ENCODE measurements around the gene CTPS1. TPM values are rescaled to one million over a fixed set of nuclear protein-coding genes. Genes with fewer than 3 reads are reported as not detected.

CTPS1 gene
- polyA plus RNA-seq, 1 donor (not counting 4 experiments of a cell fraction or from before 2014, with no cell fraction given), result 43.3 TPM

- H3K27me3 ChIP-seq (ENCODE audit: control insufficient read depth, extremely low read depth, insufficient read depth, low read length), result no peaks in the 10 kb centered on the region
- dilution Hi-C loops (cut with MboI; ENCODE audit: extremely low pct_ligation_motif_present, low sequenced_read_pairs), result no loop called here
- peaks cover 41 to 81% of the 10 kb centered on the region in 2 experiments for H3K36me3 ChIP-seq (ENCODE audit: control insufficient read depth in 2 of 2, extremely low read depth in 1 of 2, insufficient read depth in 2 of 2, low read length in 2 of 2)
- H2AFZ ChIP-seq (ENCODE audit: control insufficient read depth, low read length), result no peak overlapping the region
- no peak overlapping the region for H3K27ac ChIP-seq (ENCODE audit: control insufficient read depth, insufficient read depth, low read length)
- H3K79me2 ChIP-seq (ENCODE audit: control insufficient read depth, insufficient read depth, low read length), result peaks cover 80% of the 10 kb centered on the region
- no peak overlapping the region for H3K9ac ChIP-seq (ENCODE audit: control insufficient read depth, extremely low read depth, insufficient read depth, low read length)
- no peak for FAIRE-seq
- no peak for DNase-seq (ENCODE audit: low read depth, low spot score)
- no peaks in the 10 kb centered on the region for H3K9me1 ChIP-seq (ENCODE audit: control insufficient read depth, extremely low read depth, insufficient read depth, low read length)
- peaks cover 30% of the 10 kb centered on the region for H3K4me1 ChIP-seq (ENCODE audit: control insufficient read depth, extremely low read depth, insufficient read depth, low read length)
- no peaks in the 10 kb centered on the region for H3K9me3 ChIP-seq (ENCODE audit: control insufficient read depth, low read depth, low read length)
- TF ChIP-seq EZH2 (IDR thresholded peaks at IDR 0.05; ENCODE audit: low read length), result no peak
- TF ChIP-seq CTCF (optimal IDR thresholded peaks at IDR 0.05 in 1 of 3, IDR thresholded peaks at IDR 0.05 in 1 of 3, conservative IDR thresholded peaks at IDR 0.05 in 1 of 3; ENCODE audit: extremely low read depth in 1 of 3, insufficient read depth in 2 of 3, low read length in 3 of 3), result no peak
- H3K4me2 ChIP-seq (ENCODE audit: control insufficient read depth, extremely low read depth, insufficient read depth, low read depth, low read length), result no peak overlapping the region
- no peak overlapping the region for H3K4me3 ChIP-seq (ENCODE audit: control insufficient read depth in 2 of 3, extremely low read depth in 1 of 3, insufficient read depth in 2 of 3, low read depth in 1 of 3, low read length in 3 of 3)
- H4K20me1 ChIP-seq (ENCODE audit: control insufficient read depth, extremely low read depth, insufficient read depth, low read length), result peaks cover 9% of the 10 kb centered on the region
These were observed 6.9 kb downstream of the CTPS1 start for GRCh38 chr1:40986328-40986783.

- peaks cover 45 to 83% of the 10 kb centered on the region in 2 experiments for H3K36me3 ChIP-seq (ENCODE audit: control insufficient read depth in 2 of 2, extremely low read depth in 1 of 2, insufficient read depth in 2 of 2, low read length in 2 of 2)
- H4K20me1 ChIP-seq (ENCODE audit: control insufficient read depth, extremely low read depth, insufficient read depth, low read length), result peaks cover 7% of the 10 kb centered on the region
- H3K9ac ChIP-seq (ENCODE audit: control insufficient read depth, extremely low read depth, insufficient read depth, low read length), result no peak overlapping the region
- TF ChIP-seq CTCF (optimal IDR thresholded peaks at IDR 0.05 in 1 of 3, IDR thresholded peaks at IDR 0.05 in 1 of 3, conservative IDR thresholded peaks at IDR 0.05 in 1 of 3; ENCODE audit: extremely low read depth in 1 of 3, insufficient read depth in 2 of 3, low read length in 3 of 3) (no peak), EZH2 (IDR thresholded peaks at IDR 0.05; ENCODE audit: low read length) (no peak)
- H3K9me3 ChIP-seq (ENCODE audit: control insufficient read depth, low read depth, low read length), result no peaks in the 10 kb centered on the region
- no peak overlapping the region for H2AFZ ChIP-seq (ENCODE audit: control insufficient read depth, low read length)
- peaks cover 24% of the 10 kb centered on the region for H3K4me1 ChIP-seq (ENCODE audit: control insufficient read depth, extremely low read depth, insufficient read depth, low read length)
- no peak overlapping the region for H3K4me2 ChIP-seq (ENCODE audit: control insufficient read depth, extremely low read depth, insufficient read depth, low read depth, low read length)
- H3K79me2 ChIP-seq (ENCODE audit: control insufficient read depth, insufficient read depth, low read length), result peaks cover 78% of the 10 kb centered on the region
- no peak for FAIRE-seq
- no peaks in the 10 kb centered on the region for H3K27me3 ChIP-seq (ENCODE audit: control insufficient read depth, extremely low read depth, insufficient read depth, low read length)
- no peak for DNase-seq (ENCODE audit: low read depth, low spot score)
- no peak overlapping the region for H3K4me3 ChIP-seq (ENCODE audit: control insufficient read depth in 2 of 3, extremely low read depth in 1 of 3, insufficient read depth in 2 of 3, low read depth in 1 of 3, low read length in 3 of 3)
- H3K9me1 ChIP-seq (ENCODE audit: control insufficient read depth, extremely low read depth, insufficient read depth, low read length), result no peaks in the 10 kb centered on the region
- dilution Hi-C loops (cut with MboI; ENCODE audit: extremely low pct_ligation_motif_present, low sequenced_read_pairs), result no loop called here
- no peak overlapping the region for H3K27ac ChIP-seq (ENCODE audit: control insufficient read depth, insufficient read depth, low read length)
These were observed 7.5 kb downstream of the CTPS1 start for GRCh38 chr1:40986956-40987355.

Data from keratinocyte (primary cell).